CD8-positive, alpha-beta memory T cell (primary cell): ENCODE measurements around the gene ZNF326. TPM values are rescaled to one million over a fixed set of nuclear protein-coding genes. Genes with fewer than 3 reads are reported as not detected.
"Not testable (repeated sequence)": the region's sequence is repeated elsewhere in the genome, so short reads cannot be mapped to it uniquely, and the experiment has no call there.

Source experiments
- CTCF ChIA-PET: fragments of 350-600 bp; sonication (Branson Sonifier 250); formaldehyde crosslinking; loops from one replicate; lab custom pipeline; 2021; ENCODE audit warnings: antibody characterized with exemption; lab: Charles Lee
- POLR2A ChIA-PET: fragments of 350-600 bp; sonication (Branson Sonifier 250); formaldehyde crosslinking; loops from one replicate; lab custom pipeline; 2021; ENCODE audit warnings: antibody characterized with exemption; lab: Charles Lee
- DNase-seq, 5 donors: peaks; one replicate each; pipeline versions ENCODE4 v3.0.0 to v3.0.0-alpha.2; 2020 to 2022; ENCODE audit warnings: mixed read lengths in 1 of 5
- H3K27ac ChIP-seq: one replicate; pipeline ENCODE4 v1.7.0; 2013; ENCODE audit warnings: low read depth, mild to moderate bottlenecking, low read length, moderate library complexity
- H3K27me3 ChIP-seq: 2 replicates; pipeline ENCODE4 v1.7.0; 2013; ENCODE audit warnings: low read length, mild to moderate bottlenecking; ENCODE audit not compliant: insufficient read depth, poor library complexity, severe bottlenecking
- H3K36me3 ChIP-seq: 2 replicates; pipeline ENCODE4 v1.7.0; 2013; ENCODE audit warnings: mild to moderate bottlenecking, low read length, moderate library complexity; ENCODE audit not compliant: insufficient read depth
- H3K4me1 ChIP-seq: 2 replicates; pipeline ENCODE4 v1.7.0; 2013; ENCODE audit warnings: mild to moderate bottlenecking, low read length, moderate library complexity; ENCODE audit not compliant: insufficient read depth
- H3K4me3 ChIP-seq: 2 replicates; pipeline ENCODE4 v1.7.0; 2013; ENCODE audit warnings: mild to moderate bottlenecking, low read length
- H3K9me3 ChIP-seq: 2 replicates; pipeline ENCODE4 v1.7.0; 2013; ENCODE audit warnings: mild to moderate bottlenecking, low read length
- H3K27ac Mint-ChIP-seq, 8 donors: one replicate each; pipeline ENCODE4 v1.8.0; 2020 to 2021; ENCODE audit warnings: mixed read lengths in 8 of 8, mild to moderate bottlenecking in 6 of 8, inconsistent platforms in 3 of 8, moderate library complexity in 3 of 8
- H3K27me3 Mint-ChIP-seq, 2 donors: one replicate each; pipeline ENCODE4 v1.8.0; 2020 to 2021; ENCODE audit warnings: mixed read lengths in 2 of 2, mild to moderate bottlenecking in 1 of 2, moderate library complexity in 1 of 2
- H3K36me3 Mint-ChIP-seq, 3 donors: one replicate each; pipeline ENCODE4 v1.8.0; 2020 to 2021; ENCODE audit warnings: mixed read lengths in 3 of 3, inconsistent platforms in 1 of 3, mild to moderate bottlenecking in 1 of 3
- H3K4me1 Mint-ChIP-seq, 3 donors: one replicate each; pipeline ENCODE4 v1.8.0; 2020 to 2021; ENCODE audit warnings: mixed read lengths in 3 of 3, inconsistent platforms in 1 of 3, mild to moderate bottlenecking in 1 of 3
- H3K4me3 Mint-ChIP-seq, 7 donors: one replicate each; pipeline ENCODE4 v1.8.0; 2020 to 2021; ENCODE audit warnings: mixed read lengths in 7 of 7, mild to moderate bottlenecking in 6 of 7, moderate library complexity in 4 of 7, inconsistent platforms in 2 of 7
- H3K9me3 Mint-ChIP-seq, 5 donors: one replicate each; pipeline ENCODE4 v1.8.0; 2020 to 2022; ENCODE audit warnings: mixed read lengths in 5 of 5, mild to moderate bottlenecking in 3 of 5, moderate library complexity in 2 of 5, inconsistent platforms in 1 of 5
- polyA plus RNA-seq: library from polyadenylated mRNA; unstranded; fragments of 300-500 nt; fragmentation: Illumina TruSeq; gene quantifications from one replicate; pipeline ENCODE4 v1.2.3, GENCODE V29; 2021
- total RNA-seq, 2 experiments: library from RNA; stranded (reverse); gene quantifications; one replicate each; pipeline ENCODE4 v1.2.3, GENCODE V29; 2021

The ZNF326 gene
- total and polyA plus RNA-seq, 3 experiments from 2014 or later: 5.0 to 26.4 (median 26.2) TPM

GRCh38 chr1:90045853-90046563 is 51.1 kb downstream of the ZNF326 start:
- DNase-seq: peak in 1 of 5 donors; percentile 2
- Histone ChIP-seq H3K9me3 (no peaks in the 10 kb centered on the region), H3K36me3 (no peaks in the 10 kb centered on the region), H3K27me3 (peaks cover 2% of the 10 kb centered on the region), H3K4me3 (no peak overlapping the region), H3K4me1 (no peaks in the 10 kb centered on the region), H3K27ac (no peak overlapping the region)
- no peaks in the 10 kb centered on the region for H3K9me3 Mint-ChIP-seq
- H3K36me3 Mint-ChIP-seq: no peaks in the 10 kb centered on the region
- CTCF ChIA-PET: interaction anchor here (0.9 kb wide), 1 partner anchor 10 kb away, joined by 3 read pairs; no protein-coding TSS in a partner anchor
- POLR2A ChIA-PET: no interaction called here
- no peaks in the 10 kb centered on the region for H3K4me1 Mint-ChIP-seq
- H3K4me3 Mint-ChIP-seq: no peak overlapping the region
- H3K27me3 Mint-ChIP-seq: peaks cover 2 to 4% of the 10 kb centered on the region in 2 donors
- no peak overlapping the region for H3K27ac Mint-ChIP-seq

GRCh38 chr1:90046635-90047034 is 51.7 kb downstream of the ZNF326 start:
- Histone ChIP-seq H3K36me3 (no peaks in the 10 kb centered on the region), H3K9me3 (no peaks in the 10 kb centered on the region), H3K4me3 (no peak overlapping the region), H3K27ac (no peak overlapping the region), H3K27me3 (peaks cover 2% of the 10 kb centered on the region), H3K4me1 (no peaks in the 10 kb centered on the region)
- Mint-ChIP-seq H3K4me3 (no peak overlapping the region), H3K27me3 (peaks cover 2 to 10% of the 10 kb centered on the region in 2 donors), H3K4me1 (no peaks in the 10 kb centered on the region), H3K9me3 (no peaks in the 10 kb centered on the region), H3K36me3 (peaks cover 0 to 3% (median 0%) of the 10 kb centered on the region in 3 donors), H3K27ac (no peak overlapping the region)
- CTCF ChIA-PET: no interaction called here
- no peak for DNase-seq
- POLR2A ChIA-PET: no interaction called here

- Histone ChIP-seq H3K36me3 (no peaks in the 10 kb centered on the region), H3K27ac (no peak overlapping the region), H3K4me3 (no peak overlapping the region), H3K4me1 (no peaks in the 10 kb centered on the region), H3K9me3 (no peaks in the 10 kb centered on the region), H3K27me3 (peaks cover 2% of the 10 kb centered on the region)
- peaks cover 6 to 17% of the 10 kb centered on the region in 2 donors for H3K27me3 Mint-ChIP-seq
- no peaks in the 10 kb centered on the region for H3K9me3 Mint-ChIP-seq
- POLR2A ChIA-PET: no interaction called here
- CTCF ChIA-PET: no interaction called here
- peaks cover 0 to 3% (median 0%) of the 10 kb centered on the region in 3 donors for H3K36me3 Mint-ChIP-seq
- no peak for DNase-seq
- H3K27ac Mint-ChIP-seq: peak overlapping the region in 1 of 8 donors; percentile 56
- no peak overlapping the region for H3K4me3 Mint-ChIP-seq
- H3K4me1 Mint-ChIP-seq: no peaks in the 10 kb centered on the region
Observed at GRCh38 chr1:90048043-90048442, 53.1 kb downstream of the ZNF326 start.

GRCh38 chr1:90062700-90063643 is 68.1 kb downstream of the ZNF326 start:
- H3K36me3 ChIP-seq, H3K4me3 ChIP-seq, CTCF ChIA-PET, H3K4me3 Mint-ChIP-seq, H3K27me3 ChIP-seq, H3K27ac ChIP-seq, H3K27ac Mint-ChIP-seq, H3K4me1 ChIP-seq, H3K36me3 Mint-ChIP-seq, H3K9me3 ChIP-seq, POLR2A ChIA-PET, H3K4me1 Mint-ChIP-seq, DNase-seq: not testable (repeated sequence)
- Mint-ChIP-seq H3K27me3 (peaks cover 9 to 37% of the 10 kb centered on the region in 2 donors), H3K9me3 (peaks cover 7 to 14% (median 11%) of the 10 kb centered on the region in 5 donors)

GRCh38 chr1:90064109-90064508 is 69.2 kb downstream of the ZNF326 start:
- H3K36me3 Mint-ChIP-seq, H3K4me3 ChIP-seq, H3K4me1 ChIP-seq, H3K27me3 ChIP-seq, CTCF ChIA-PET, POLR2A ChIA-PET, H3K36me3 ChIP-seq, H3K4me3 Mint-ChIP-seq, H3K9me3 ChIP-seq, H3K27ac Mint-ChIP-seq, DNase-seq, H3K27ac ChIP-seq, H3K4me1 Mint-ChIP-seq: not testable (repeated sequence)
- Mint-ChIP-seq H3K9me3 (peaks cover 5 to 12% (median 8%) of the 10 kb centered on the region in 5 donors), H3K27me3 (peaks cover 11 to 44% of the 10 kb centered on the region in 2 donors)

- ChIA-PET POLR2A (no interaction called here), CTCF (no interaction called here)
- Histone ChIP-seq H3K36me3 (no peaks in the 10 kb centered on the region), H3K27ac (no peak overlapping the region), H3K4me3 (no peak overlapping the region), H3K9me3 (no peaks in the 10 kb centered on the region), H3K27me3 (no peaks in the 10 kb centered on the region), H3K4me1 (no peaks in the 10 kb centered on the region)
- no peak overlapping the region for H3K27ac Mint-ChIP-seq
- no peak overlapping the region for H3K4me3 Mint-ChIP-seq
- H3K9me3 Mint-ChIP-seq: peaks cover 5 to 12% (median 8%) of the 10 kb centered on the region in 5 donors
- H3K36me3 Mint-ChIP-seq: peaks cover 0 to 8% (median 0%) of the 10 kb centered on the region in 3 donors
- no peaks in the 10 kb centered on the region for H3K4me1 Mint-ChIP-seq
- DNase-seq: no peak
- peaks cover 17 to 64% of the 10 kb centered on the region in 2 donors for H3K27me3 Mint-ChIP-seq
Observed at GRCh38 chr1:90067194-90067931, 72.5 kb downstream of the ZNF326 start.

- Histone ChIP-seq H3K36me3 (no peaks in the 10 kb centered on the region), H3K9me3 (no peaks in the 10 kb centered on the region), H3K27me3 (no peaks in the 10 kb centered on the region), H3K4me3 (no peak overlapping the region), H3K4me1 (no peaks in the 10 kb centered on the region), H3K27ac (no peak overlapping the region)
- peaks cover 18 to 62% of the 10 kb centered on the region in 2 donors for H3K27me3 Mint-ChIP-seq
- no peak overlapping the region for H3K4me3 Mint-ChIP-seq
- DNase-seq: no peak
- peaks cover 0 to under 1% (median 0%) of the 10 kb centered on the region in 3 donors for H3K36me3 Mint-ChIP-seq
- no peaks in the 10 kb centered on the region for H3K4me1 Mint-ChIP-seq
- peaks cover 2 to 7% (median 4%) of the 10 kb centered on the region in 5 donors for H3K9me3 Mint-ChIP-seq
- ChIA-PET CTCF (no interaction called here), POLR2A (no interaction called here)
- no peak overlapping the region for H3K27ac Mint-ChIP-seq
Observed at GRCh38 chr1:90068611-90069280, 73.8 kb downstream of the ZNF326 start.
